ENCODE measurements around the gene TOX3. TPM values are rescaled to one million over a fixed set of nuclear protein-coding genes. Genes with fewer than 3 reads are reported as not detected.

The TOX3 gene
- total RNA-seq: 1 to 10 TPM in 1 of 4 donors, under 1 TPM in 2, not detected in 1; 0.16 to 1.1 (median 0.57) TPM

- no peak for TF ChIP-seq CTCF (IDR thresholded peaks at IDR 0.05; ENCODE audit: low read depth)
These were observed at the start of gene TOX3 for GRCh38 chr16:52547004-52547833. TSS of gene TOX3 (minus strand) at chr16:52547143. CDS start at chr16:52546723, 420 bp downstream.

- no peak for TF ChIP-seq CTCF (IDR thresholded peaks at IDR 0.05; ENCODE audit: low read depth)
These were observed 45.8 kb upstream of the TOX3 start for GRCh38 chr16:52592778-52593177.

GRCh38 chr16:52591934-52592592 is 45.1 kb upstream of the TOX3 start:
- no peak for TF ChIP-seq CTCF (IDR thresholded peaks at IDR 0.05; ENCODE audit: low read depth)

GRCh38 chr16:52591471-52591870 is 44.5 kb upstream of the TOX3 start:
- no peak for TF ChIP-seq CTCF (IDR thresholded peaks at IDR 0.05; ENCODE audit: low read depth)

GRCh38 chr16:52586159-52586558 is 39.2 kb upstream of the TOX3 start:
- TF ChIP-seq CTCF (IDR thresholded peaks at IDR 0.05; ENCODE audit: low read depth): no peak

- no peak for TF ChIP-seq CTCF (IDR thresholded peaks at IDR 0.05; ENCODE audit: low read depth)
These were observed 37.7 kb upstream of the TOX3 start for GRCh38 chr16:52584354-52585320.
